Measurements from ENCODE around the gene DYRK4.

DYRK4 gene

DNA sequence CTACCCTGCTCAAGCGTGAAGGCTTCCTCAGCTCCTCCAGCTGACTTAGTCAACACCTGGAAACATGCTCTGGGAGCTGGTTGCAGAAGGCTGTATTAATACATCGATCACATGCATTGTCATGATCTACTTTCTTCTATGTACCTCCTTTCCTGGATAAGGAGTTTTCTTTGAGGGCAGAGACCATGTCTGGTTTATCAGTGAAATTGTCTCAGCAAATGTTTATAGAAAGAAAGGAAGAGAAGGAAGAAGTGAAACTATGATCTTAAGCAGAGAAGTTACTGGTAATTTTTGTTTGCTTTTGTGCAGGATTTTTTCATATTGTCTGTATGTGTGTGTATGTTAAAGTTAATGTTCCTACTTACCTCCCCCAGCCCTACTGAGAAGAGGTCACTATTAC lies 4.5 kb downstream of the DYRK4 start:
- DNase-seq = no peak

DNA sequence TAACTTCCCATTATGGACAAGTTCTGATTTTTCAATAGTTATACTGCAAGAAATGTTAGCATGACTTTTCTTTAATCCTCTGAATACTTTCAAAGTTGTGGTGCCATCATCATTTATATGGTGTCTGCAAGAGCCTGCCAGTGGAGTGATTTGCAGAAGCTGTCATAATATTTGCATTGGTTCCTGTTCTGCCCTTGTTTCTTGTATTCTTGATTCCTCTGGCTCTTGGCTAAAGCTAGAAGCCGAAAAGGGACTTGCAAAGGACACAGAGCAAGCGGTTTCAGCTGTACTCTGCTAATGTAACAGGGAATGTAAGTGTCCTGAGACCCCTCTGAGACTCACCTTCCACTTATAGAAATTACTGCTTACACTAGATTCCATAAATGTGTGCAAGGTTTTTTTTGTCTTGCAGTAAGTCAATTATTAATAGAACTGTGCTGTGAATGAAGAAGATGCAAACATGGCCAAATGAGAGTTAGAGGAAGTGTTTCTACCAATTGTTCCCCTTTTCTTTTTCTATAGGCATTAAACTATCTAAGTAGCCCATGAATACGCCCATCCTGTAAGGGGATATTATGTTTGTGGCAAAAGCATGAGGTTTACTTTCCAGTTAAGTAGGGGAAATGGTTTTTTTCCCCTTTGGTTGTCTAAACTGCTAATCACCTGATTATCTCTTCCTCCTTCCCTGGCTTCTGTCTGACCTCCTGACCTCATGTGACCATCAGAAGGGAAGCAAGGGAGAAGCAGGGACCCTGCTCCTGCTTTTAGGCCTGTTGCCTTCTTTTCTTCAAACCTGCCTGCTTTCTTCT lies 5.3 kb downstream of the DYRK4 start:
- no peak for DNase-seq

DNA sequence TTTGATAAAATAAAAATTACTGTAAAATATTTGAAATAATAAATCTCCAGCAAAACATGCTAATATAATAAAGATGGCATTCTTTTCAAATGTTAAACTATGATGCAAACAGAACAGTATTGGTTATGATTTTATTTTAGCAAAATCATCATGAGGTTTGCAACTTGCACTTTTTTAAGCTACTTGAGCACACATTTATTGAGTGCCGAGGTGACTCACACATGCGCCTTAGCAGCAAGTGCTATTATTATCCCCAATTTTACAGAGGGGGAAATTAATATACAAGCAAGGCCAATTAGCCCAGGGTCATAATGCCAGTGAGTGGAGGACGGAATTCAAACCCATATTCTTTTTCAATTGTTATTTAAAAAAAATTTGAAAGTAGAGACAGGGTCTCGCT lies 7.3 kb downstream of the DYRK4 start:
- no peak for DNase-seq

DNA sequence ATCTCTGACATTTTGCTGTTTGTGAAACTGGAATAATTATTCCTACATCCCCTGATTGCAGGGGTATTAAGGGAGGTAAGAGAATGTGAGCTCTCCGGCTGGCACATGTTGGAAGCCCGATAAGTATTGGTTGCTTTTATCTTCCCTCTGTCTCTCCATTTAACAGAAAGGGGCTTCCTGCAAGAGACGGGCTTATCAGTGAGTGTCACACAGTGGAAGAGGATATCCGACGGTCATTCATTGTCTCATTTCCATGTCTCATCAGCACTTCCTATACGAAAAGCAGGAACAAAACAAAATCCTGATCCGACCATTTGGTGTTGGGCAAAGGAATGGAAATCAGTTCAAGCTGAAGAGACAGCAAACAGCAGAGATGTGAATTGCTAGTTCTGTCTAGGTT lies 10.7 kb downstream of the DYRK4 start:
- DNase-seq = no peak

DNA sequence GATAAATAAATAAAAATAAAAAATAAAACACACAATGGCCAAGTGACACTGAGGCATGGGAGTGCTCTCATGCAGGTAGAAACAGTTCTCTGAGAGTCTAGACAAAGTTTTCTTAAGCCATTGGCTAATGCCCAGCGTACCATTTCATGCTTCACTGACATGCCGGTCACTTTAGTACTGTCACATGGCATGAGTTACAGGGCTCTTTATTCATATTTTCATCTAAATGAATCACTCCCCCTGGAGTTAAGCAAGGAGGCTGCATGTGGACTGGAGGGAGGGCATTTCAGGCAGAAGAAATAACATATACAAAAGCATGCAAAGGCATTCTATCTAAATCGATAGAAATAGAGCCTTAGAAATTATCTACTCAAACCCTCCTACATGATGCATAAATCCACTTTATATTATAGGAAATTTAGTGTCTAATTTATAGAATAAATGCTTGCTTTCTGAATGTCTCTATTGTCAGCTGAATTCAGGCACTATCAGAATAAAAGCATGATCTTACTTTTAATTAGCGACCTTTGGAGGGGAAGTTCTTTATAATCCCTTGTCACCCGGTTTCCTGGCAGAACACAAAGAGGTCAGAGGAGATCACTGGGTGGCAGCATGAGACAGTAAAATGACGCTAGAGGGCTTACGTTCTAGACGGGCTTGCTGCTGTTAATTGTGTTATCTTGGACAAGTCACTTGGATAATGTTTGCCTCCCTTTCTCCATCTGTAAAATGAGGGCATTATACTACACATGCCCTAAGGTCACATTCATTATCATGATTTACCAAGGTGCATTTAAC lies 17.5 kb downstream of the DYRK4 start:
- DNase-seq = no peak

DNA sequence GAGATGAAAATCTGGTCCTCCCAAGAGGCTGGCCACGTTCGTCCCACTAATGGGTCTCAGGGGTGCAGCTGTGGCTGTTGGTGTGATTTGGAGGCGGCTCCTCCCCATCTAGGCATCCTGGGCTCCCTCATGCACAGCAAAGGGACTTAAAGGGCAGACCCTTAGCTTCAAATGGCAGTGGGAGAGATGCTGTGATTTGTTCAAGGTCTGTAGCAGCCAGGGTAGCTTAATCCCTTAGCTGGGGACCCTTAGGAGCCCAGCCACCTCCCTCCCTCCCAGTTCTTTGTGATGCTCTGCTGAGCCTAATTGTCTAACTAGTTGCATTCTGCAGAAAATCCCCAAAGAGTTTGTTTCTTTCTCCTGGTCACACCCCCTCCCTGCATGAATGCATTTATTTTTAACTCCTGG lies 18.3 kb downstream of the DYRK4 start:
- DNase-seq = no peak

DNA sequence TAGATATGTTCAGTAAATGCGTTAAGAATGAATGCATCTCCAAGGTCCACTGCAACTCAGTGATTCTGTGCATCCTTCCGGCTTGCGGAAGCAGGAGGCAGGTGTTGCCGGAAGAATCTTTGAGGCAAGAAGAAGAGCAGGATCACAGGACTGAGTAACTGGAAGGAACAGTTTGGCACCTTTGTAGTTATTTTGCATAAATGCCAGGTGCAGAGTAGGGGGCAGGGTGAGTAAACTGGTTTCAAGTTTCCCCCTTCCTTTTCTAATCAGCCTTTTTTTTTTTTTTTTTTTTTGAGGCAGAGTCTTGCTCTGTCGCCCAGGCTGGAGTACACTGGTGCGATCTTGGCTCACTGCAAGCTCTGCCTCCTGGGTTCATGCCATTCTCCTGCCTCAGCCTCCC lies 22.3 kb downstream of the DYRK4 start:
- no peak for DNase-seq

DNA sequence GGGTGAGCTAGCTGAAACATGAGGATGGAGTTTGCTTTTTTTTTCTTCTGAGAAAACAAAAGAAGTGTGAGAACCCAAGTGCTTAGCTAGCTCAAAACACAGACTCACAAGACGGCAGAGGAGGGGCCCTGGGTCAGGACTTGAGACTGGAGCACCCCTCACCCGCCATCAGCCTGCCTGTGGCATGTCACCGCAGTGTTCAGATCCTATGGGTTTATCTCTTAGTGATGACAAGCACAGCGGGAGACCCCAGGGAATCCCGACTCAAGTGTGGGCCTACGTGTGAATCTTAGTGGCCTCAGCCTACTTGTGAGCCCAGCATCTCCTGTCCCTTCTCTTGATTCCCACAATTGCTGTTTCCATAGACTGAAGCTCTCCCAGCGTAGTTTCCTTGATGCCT lies 22.9 kb downstream of the DYRK4 start:
- DNase-seq = no peak

DNA sequence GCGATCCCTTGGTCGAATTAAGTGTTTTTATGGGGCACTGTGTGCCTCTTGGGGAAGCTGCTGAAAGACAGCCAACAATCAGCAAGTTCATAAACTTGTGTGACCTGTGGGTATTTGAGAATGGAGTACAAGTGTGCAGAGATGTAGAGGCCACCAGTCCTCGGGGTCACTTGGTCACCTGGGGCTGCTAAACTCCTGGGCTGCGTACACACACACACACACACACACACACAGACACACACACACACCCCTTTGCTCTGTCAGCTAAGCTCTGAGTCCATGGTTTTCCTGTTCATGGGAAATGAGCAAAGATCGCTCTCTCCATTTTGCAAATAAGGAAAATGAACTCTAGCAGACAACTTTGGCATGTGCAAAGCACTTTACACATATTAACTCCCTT lies 24.5 kb downstream of the DYRK4 start:
- DNase-seq = no peak

DNA sequence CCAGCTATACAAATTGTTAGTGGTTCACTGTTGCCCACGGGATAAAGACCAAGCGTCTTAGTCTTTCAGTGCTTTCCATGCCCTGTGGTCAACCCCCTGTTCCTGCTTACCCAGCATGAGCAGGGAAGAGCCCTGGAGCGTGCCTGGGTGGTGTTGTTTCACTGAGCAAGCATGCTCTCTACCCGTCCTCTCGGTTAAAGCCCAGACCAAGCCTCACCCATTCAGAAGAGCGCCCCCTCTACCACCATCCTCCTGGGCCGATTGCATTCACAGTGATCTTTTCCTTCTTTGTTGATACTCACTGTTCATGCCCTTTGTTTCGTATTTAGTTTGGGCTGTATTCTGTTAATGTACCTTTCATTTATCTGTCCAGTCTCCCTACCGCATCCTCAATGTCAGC lies 25.1 kb downstream of the DYRK4 start:
- DNase-seq = no peak

DNA sequence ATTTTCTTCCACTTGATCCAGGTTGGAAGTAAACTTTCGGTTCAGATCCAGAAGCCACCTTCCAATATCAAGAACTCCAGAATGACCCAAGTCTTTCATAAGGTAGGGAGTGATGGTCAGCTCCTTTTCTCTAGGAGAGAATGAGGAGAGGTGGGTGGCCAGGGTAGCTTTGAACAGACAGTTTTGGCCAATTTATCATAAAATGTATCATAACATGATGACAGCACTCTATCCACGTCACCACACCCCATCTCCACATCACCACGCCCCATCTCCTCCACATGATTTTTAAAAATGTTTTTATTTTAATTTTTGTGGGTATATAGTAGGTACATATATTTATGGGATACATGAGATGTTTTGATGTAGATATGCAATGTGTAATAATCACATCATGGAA lies 26.9 kb downstream of the DYRK4 start:
- no peak for DNase-seq

DNA sequence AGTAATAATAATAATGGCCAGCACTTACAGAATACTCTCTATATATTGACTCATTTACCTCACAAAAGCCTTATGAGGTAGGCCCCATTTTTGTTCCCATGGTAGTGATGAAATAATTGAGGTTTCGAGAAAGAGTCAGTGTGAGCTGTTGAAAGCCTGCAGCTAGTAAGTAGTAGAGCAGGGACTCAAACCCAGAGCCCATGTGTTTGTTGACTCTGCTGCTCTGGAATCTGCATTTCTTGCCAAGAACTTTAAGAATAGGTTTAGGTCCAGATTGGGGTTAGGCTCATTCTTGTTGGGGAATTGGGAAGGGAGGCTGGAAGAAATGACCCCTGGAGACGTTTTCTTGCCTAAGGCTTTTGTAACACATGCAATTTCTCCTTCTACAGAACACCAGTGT lies 27.9 kb downstream of the DYRK4 start:
- no peak for DNase-seq

DNA sequence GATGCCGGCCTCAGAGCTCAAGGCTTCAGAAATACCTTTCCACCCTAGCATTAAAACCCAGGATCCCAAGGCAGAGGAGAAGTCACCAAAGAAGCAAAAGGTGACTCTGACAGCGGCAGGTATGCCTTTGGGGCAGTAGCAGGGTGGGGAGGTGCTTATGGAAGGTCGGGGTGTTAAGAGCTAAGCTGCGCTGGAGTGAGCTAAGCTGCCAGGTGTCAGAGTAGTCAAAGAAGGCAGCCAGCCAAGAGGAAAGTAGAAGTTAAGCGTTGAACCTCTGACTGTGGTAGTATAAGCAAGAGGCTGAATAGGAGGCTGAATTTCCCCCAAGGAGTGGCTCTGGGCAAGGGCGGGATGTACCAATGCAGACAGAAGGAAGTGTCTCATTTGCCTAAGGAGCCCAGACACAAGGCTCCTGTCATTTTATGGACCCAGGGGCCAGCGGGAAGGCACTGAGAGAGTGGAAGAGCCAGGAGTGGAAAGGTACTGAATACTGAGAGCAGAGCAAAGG lies 29.2 kb downstream of the DYRK4 start:
- no peak for DNase-seq

DNA sequence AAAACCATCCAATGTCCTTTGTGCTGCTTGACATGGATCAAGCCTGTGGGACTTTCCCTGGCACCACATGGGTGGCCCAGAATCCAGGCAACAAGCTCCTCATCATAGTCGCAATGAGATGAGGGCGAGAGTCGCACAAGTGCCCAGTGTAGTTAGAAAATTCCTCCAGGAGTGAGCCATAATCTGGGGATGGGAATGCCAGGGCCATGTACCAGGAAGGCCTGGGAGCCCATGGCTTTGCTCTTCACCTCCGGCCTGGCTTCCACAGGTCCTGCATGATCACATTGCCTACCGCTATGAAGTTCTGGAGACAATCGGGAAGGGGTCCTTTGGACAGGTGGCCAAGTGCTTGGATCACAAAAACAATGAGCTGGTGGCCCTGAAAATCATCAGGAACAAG lies 33.9 kb downstream of the DYRK4 start:
- DNase-seq = no peak

DNA sequence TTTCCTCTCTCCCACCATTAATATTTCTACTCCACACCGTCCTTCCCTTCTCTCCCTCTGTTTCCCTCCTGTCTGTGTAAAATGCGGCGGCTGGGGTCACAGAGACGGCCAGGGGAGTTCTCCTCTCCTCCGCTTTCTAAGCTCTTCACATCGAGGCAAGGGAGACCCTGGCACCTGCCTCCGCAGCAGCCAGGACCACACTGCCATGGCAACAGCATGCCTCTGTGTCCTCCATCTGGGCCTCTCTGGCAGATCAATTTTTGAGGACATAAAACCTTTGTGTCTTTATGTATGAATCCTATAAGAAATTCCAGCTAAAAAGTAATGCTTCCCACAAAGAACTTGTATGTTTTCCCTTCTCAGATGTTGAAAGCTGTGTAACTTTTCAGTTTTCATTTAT lies 41.4 kb downstream of the DYRK4 start:
- no peak for DNase-seq

DNA sequence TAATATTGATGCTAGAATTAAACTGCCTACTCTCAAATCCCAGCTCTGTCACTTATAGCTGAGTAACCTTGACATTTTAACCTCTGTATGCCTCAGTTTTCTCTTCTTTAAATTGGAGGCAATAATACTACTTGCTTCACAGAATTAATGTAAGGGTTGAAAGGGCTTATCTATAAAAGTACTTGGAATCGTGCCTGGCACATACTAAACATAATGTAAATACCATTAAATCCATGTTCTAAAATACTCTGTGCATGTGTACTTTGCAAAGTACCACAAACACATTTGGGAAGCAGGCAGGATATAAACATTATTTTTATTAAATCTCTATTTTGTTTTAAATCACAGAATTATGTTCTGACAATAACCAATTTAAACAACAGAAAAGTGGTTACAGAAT lies 41.9 kb downstream of the DYRK4 start:
- no peak for DNase-seq

DNA sequence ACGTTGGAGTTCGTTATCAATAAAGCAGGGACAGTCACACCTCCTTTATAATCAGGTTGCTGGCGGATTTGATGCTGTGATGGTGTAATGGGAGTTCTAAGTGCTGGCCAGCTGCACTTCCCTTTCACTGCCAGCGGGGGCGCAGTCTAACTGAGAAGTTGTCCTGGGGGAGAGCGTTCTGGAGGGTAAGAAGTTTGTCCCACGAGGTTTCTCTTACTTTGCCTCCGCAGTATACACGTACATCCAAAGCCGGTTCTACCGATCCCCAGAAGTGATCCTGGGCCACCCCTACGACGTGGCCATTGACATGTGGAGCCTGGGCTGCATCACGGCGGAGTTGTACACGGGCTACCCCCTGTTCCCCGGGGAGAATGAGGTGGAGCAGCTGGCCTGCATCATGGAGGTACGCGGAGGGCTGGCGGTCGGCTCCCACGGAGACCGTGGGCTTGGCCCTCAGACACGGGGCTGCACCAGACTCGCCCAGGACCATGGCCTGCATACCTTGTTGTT lies 42.7 kb downstream of the DYRK4 start:
- DNase-seq = peak; percentile 41

DNA sequence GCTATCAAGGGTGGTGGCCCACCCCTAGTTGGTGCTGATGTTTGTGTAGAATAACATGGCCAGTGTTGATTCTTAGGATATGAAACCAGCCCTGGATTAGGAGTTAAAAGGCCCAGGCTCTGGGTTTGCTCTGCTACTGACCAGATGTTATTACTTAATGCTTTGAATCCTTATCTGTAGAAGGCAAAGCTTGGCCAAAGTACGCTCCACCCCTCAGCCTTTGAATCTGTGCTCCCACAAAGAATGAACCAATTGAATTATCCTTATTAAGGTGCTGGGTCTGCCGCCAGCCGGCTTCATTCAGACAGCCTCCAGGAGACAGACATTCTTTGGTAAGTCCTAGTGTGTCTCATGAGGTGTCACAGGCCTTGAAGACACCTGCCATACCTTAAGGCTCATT lies 45.0 kb downstream of the DYRK4 start:
- no peak for DNase-seq

DNA sequence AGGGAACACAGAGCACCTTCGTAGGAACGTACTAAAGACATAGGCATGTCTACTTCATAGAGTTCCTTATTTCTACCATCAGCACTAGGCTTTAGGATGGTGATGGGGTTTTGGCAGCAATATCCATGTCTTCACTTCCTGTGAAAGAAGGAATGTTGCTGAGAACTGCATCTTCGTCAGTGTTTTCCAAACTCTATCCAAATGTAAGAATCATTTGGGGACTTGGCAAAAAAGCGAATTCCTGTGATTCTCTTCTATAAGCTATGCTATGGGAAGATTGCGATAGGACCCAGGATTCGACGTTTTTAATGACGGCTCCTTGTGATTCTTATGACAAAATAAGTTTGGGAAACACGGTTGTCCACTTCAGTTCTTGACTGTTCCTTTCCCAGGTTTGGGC lies 47.1 kb downstream of the DYRK4 start:
- DNase-seq = no peak

DNA sequence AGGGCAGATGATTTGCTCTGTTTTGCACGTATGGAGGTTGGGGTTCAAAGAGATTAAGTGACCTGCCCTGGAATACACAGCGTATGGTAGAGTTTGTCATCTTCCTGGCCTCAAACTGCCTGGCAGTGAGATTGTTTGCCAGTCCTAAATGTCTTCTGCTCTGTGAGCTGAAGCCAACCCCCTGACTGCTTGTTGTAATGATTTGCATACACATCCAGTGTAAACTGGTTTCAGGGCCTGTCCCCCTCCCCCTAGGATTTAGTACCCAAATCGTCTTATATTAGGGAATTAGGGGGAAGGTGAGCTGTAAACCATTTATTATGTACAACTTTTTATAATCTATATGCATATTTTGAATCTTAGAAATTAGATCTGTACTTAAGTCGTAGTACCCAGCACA lies 48.5 kb downstream of the DYRK4 start:
- no peak for DNase-seq

DNA sequence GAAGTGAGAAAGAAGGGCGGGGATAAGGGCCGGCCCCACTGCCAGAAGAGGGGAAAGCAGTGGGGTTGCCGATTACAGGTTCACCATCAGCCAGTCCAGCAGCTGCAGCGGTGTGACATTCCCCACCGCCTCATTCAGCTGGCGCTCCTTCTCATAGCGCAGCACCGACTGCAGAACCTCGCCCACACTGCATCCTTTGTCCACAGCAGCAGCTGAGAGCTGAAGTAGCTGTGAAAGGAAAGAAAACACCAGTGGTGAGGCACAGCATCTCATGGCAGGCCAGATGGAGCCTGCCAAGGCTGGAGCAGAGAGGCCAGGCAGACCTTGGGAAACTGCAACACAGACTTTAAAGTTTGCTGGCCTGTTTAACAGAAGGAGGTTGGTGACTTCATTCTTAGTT lies 53.7 kb downstream of the DYRK4 start:
- DNase-seq = no peak

DNA sequence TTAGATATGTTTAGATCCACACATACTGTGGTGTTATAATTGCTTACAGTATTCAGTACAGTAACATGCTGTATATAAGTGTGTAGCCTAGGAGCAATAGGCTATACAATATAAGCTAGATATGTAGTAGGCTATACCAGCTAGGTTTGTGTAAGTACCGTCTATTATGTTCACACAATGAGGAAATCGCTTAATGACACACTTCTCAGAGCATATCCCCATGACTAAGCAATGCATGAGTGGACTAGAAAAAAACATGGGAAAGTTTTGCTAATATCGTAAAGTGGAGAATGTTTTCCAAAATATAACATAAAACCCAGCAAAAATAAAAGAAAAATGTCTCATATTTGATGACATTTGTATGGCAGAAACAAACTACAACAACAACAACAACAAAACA lies 59.5 kb downstream of the DYRK4 start:
- DNase-seq = no peak

DNA sequence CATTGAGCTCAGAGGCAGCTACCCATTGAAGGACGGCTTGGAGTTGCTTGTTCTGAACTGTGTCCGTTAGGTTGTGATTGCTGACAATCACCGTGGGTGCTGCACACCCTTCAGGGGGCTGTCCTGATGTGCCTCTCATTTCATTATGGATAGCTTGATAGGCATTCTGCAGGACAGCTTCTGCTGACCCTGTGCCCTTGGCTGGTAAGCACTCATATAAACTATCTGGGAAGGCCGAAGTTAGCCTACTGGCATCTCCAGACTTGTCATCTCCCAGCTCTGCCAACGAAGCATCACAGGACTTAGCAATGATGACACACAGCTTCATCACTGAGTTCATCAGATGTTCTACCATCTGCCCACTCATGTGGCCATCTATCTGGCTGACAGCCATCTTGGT lies 64.5 kb downstream of the DYRK4 start:
- DNase-seq = no peak

DNA sequence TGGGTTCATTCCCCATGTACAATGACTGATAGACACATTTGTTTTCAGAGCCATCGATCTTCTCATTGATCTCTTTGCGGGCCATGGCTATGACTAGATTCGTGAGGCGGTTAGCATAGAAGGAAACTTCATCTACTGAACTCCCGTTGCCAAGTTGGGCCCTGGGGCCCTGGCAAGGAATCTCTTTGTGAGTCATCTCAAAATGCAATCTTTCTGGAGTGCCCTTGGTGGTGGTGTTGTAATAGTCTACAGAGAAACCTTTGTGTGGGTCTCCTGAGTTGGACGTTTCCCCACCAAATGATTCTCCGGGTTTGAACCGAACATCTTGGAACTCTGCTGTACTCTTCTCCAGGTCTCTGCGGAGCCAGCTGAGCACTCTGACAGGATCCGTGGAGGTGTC lies 66.4 kb downstream of the DYRK4 start:
- DNase-seq = no peak
